ENCODE data around the gene CBARP. TPM values are rescaled to one million over a fixed set of nuclear protein-coding genes. Genes with fewer than 3 reads are reported as not detected.

The CBARP gene
- total RNA-seq, 1 donor from 2014 or later, result 0.96 TPM

- peak overlapping the region; percentile 75 for H3K4me3 ChIP-seq
- H3K9me3 ChIP-seq (replicated peaks), result no peaks in the 10 kb centered on the region
- H3K4me1 ChIP-seq, result peaks cover 85% of the 10 kb centered on the region
- H3K27me3 ChIP-seq (ENCODE audit: low read depth), result no peaks in the 10 kb centered on the region
- peaks cover 6% of the 10 kb centered on the region for H3K36me3 ChIP-seq
- peak overlapping the region; percentile 100 for H3K27ac ChIP-seq (replicated peaks)
- DNase-seq, result no peak
- intact Hi-C loops (cut with micrococcal nuclease), result no loop called here
- no peak for TF ChIP-seq CTCF (IDR thresholded peaks at IDR 0.05; ENCODE audit: borderline replicate concordance)
These were observed 24.9 kb upstream of the CBARP start for GRCh38 chr19:1262623-1263123.

- no peaks in the 10 kb centered on the region for H3K27me3 ChIP-seq (ENCODE audit: low read depth)
- no peaks in the 10 kb centered on the region for H3K9me3 ChIP-seq (replicated peaks)
- peak overlapping the region; percentile 100 for H3K27ac ChIP-seq (replicated peaks)
- peak; percentile 64 for DNase-seq
- peak overlapping the region; percentile 75 for H3K4me3 ChIP-seq
- H3K4me1 ChIP-seq, result peaks cover 85% of the 10 kb centered on the region
- intact Hi-C loops (cut with micrococcal nuclease), result no loop called here
- no peak for TF ChIP-seq CTCF (IDR thresholded peaks at IDR 0.05; ENCODE audit: borderline replicate concordance)
- H3K36me3 ChIP-seq, result peaks cover 13% of the 10 kb centered on the region
These were observed 24.2 kb upstream of the CBARP start for GRCh38 chr19:1261798-1262622.

DNA sequence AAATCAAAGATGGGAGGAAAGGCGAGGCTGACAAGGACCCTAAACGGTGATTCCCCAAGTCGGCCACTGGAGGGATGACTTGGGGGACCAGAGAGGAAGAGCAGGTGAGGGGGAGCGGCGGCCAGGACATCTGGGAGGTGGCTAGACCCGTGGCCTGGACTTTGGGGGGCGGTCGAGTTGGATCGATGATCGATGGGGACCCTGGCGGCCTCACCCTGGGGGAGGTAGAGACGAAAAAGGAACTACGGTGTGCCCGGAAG, 23.7 kb upstream of the CBARP start:
- no peak for DNase-seq
- Histone ChIP-seq H3K27me3 (ENCODE audit: low read depth) (no peaks in the 10 kb centered on the region), H3K4me3 (peak overlapping the region; percentile 75), H3K4me1 (peaks cover 85% of the 10 kb centered on the region), H3K36me3 (peaks cover 18% of the 10 kb centered on the region), H3K9me3 (replicated peaks) (no peaks in the 10 kb centered on the region), H3K27ac (replicated peaks) (peak overlapping the region; percentile 100)
- intact Hi-C loops (cut with micrococcal nuclease), result no loop called here
- TF ChIP-seq CTCF (IDR thresholded peaks at IDR 0.05; ENCODE audit: borderline replicate concordance), result peak; percentile 11

DNA sequence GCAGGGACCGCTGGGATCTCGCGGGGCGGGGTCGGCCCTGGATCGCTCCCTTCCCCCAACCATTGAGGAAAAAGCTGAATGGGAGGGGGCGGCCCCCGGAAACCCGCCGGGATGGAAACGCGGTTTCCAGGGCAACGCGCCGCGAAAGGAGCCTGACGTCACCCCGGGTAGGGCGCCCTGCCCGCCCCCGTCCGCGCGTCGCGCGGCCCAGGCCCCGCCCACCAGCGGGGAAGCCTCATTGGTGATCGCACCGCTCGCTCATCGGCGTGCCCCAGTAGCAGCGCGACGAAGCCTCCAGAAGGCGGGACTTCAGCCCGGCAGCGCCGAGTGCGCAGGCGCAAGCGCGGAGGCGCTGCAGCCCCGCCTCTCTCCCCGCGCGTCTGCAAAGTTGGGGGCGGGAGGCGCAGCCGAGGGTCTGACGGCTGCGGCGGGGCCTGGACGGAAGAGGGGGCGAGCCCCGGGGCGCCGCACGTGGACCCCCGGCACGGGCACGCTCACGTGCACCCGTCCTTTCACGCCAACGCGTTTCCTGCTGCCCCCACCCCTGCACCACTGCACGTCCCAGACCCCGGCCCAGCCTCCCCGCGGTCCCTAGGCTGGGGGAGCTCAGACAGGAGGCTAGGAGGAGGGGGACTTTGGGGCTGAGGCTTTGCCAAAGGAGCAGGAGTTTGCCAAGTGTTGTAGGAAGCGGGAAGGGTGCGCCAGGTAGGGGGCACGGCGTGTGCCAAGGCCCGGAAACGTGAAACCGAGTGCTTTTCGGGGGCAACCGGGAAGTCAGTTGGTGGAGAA, 23.1 kb upstream of the CBARP start:
- H3K4me1 ChIP-seq, result peaks cover 85% of the 10 kb centered on the region
- no peaks in the 10 kb centered on the region for H3K9me3 ChIP-seq (replicated peaks)
- intact Hi-C loops (cut with micrococcal nuclease), result no loop called here

More for the DNA sequence above, 23.1 kb upstream of the CBARP start:
- TF ChIP-seq CTCF (IDR thresholded peaks at IDR 0.05; ENCODE audit: borderline replicate concordance), result no peak
- peak overlapping the region; percentile 100 for H3K27ac ChIP-seq (replicated peaks)
- peak; percentile 97 for DNase-seq
- no peaks in the 10 kb centered on the region for H3K27me3 ChIP-seq (ENCODE audit: low read depth)
- H3K36me3 ChIP-seq, result peaks cover 24% of the 10 kb centered on the region
- peak overlapping the region; percentile 75 for H3K4me3 ChIP-seq
